K562 (cell line): ENCODE measurements around the gene UBE2H. TPM values are rescaled to one million over a fixed set of nuclear protein-coding genes. Genes with fewer than 3 reads are reported as not detected.

Experiments used
- ATAC-seq: fragments of 200-7000 bp; cut with Tn5 transposase; 3 replicates; pipeline ENCODE4 v1.9.1; 2020; ENCODE audit warnings: moderate library complexity
- BruUV-seq: library from RNA; stranded (reverse); fragments of 400-500 nt; replicated peaks from 2 replicates; lab custom pipeline; 2021; lab: Mats Ljungman, UMichigan
- CTCF ChIA-PET: fragments of 300-600 bp; formaldehyde crosslinking; extraction: SDS; loops from one replicate; lab custom pipeline; 2021; ENCODE audit warnings: low intra/inter-chr PET ratio; lab: Yijun Ruan, JAX
- POLR2A ChIA-PET: fragments of 300-600, 350-650 bp; sonication (Branson Sonifier 250); formaldehyde crosslinking; extraction: SDS; loops from one replicate; lab custom pipeline; 2021; ENCODE audit warnings: antibody characterized with exemption, inconsistent platforms; lab: Yijun Ruan, JAX
- DNase-seq, 4 experiments: peaks; one replicate each; pipeline versions ENCODE4 v3.0.0 to v3.0.0-alpha.2; 2011 to 2018; ENCODE audit warnings: low spot score in 3 of 4, mixed read lengths in 3 of 4; ENCODE audit errors: extremely low read depth in 1 of 4
- FAIRE-seq: peaks from 2 replicates; lab custom pipeline; 2011; peaks lifted over from hg19 to GRCh38; lab: Jason Lieb, UNC
- H2AFZ ChIP-seq: 2 replicates; pipeline ENCODE4 v1.6.0; 2011; ENCODE audit warnings: low read depth, low read length, control low read depth, inconsistent platforms
- H3K27ac ChIP-seq: fragments of 200-600 bp; 3 replicates; pipeline ENCODE4 v1.8.0; 2011; ENCODE audit warnings: low read depth, mild to moderate bottlenecking, control low read depth, inconsistent platforms, low read length, moderate library complexity, mixed read lengths; ENCODE audit errors: extremely low read depth
- H3K27me3 ChIP-seq, 2 experiments: fragments of 300-600 bp in 1 of 2; 2 replicates in 1 of 2; 3 replicates in 1 of 2; pipeline versions ENCODE4 v1.6.0 to v1.8.0; 2011; ENCODE audit warnings: inconsistent platforms in 2 of 2, low read length in 2 of 2, mild to moderate bottlenecking in 1 of 2, mixed read lengths in 1 of 2, moderate library complexity in 1 of 2; ENCODE audit not compliant: control insufficient read depth in 2 of 2, insufficient read depth in 2 of 2
- H3K36me3 ChIP-seq: fragments of 300-600 bp; 3 replicates; pipeline ENCODE4 v1.8.0; 2011; ENCODE audit warnings: mild to moderate bottlenecking, low read length, inconsistent platforms; ENCODE audit not compliant: control insufficient read depth, insufficient read depth
- H3K4me1 ChIP-seq, 2 experiments: fragments of 200-600 bp in 1 of 2; replicated peaks in 1 of 2; 2 replicates in 1 of 2; 3 replicates in 1 of 2; pipeline versions ENCODE4 v1.5.1 to v1.8.0; 2011; ENCODE audit warnings: inconsistent platforms in 2 of 2, low read length in 2 of 2, mild to moderate bottlenecking in 1 of 2, mixed read lengths in 1 of 2, moderate library complexity in 1 of 2; ENCODE audit not compliant: control insufficient read depth in 2 of 2, insufficient read depth in 2 of 2
- H3K4me2 ChIP-seq: 2 replicates; pipeline ENCODE4 v1.6.1; 2011; ENCODE audit warnings: low read length, control low read depth, inconsistent platforms, mixed read lengths; ENCODE audit not compliant: insufficient read depth
- H3K4me3 ChIP-seq: fragments of 200-600 bp; sonication (generic), shearing (Covaris generic); 2 replicates; pipeline ENCODE4 v1.5.1; 2016; ENCODE audit warnings: control low read depth, inconsistent platforms
- H3K79me2 ChIP-seq: fragments of 200-600 bp; 3 replicates; pipeline ENCODE4 v1.8.0; 2011; ENCODE audit warnings: low read length, inconsistent platforms; ENCODE audit not compliant: control insufficient read depth, insufficient read depth
- H3K9ac ChIP-seq, 2 experiments: 2 replicates each; pipeline versions ENCODE4 v1.6.0 to v1.6.1; 2011; ENCODE audit warnings: low read depth in 2 of 2, low read length in 2 of 2, control low read depth in 1 of 2, inconsistent platforms in 1 of 2, mild to moderate bottlenecking in 1 of 2, mixed read lengths in 1 of 2; ENCODE audit not compliant: insufficient read depth in 1 of 2
- H3K9me1 ChIP-seq: one replicate; pipeline ENCODE4 v1.6.0; 2011; ENCODE audit warnings: inconsistent platforms, mild to moderate bottlenecking, low read length, moderate library complexity; ENCODE audit not compliant: control insufficient read depth, insufficient read depth
- H3K9me3 ChIP-seq: replicated peaks from 2 replicates; pipeline ENCODE4 v1.5.1; 2011; ENCODE audit warnings: low read depth, low read length, inconsistent platforms; ENCODE audit not compliant: control insufficient read depth, insufficient read depth
- H4K20me1 ChIP-seq: replicated peaks from 2 replicates; pipeline ENCODE4 v1.6.1; 2011; ENCODE audit warnings: low read length, inconsistent platforms, mixed read lengths; ENCODE audit not compliant: control insufficient read depth, insufficient read depth
- ARID2 ChIP-seq: fragments of 450-650 bp; IDR thresholded peaks from 2 replicates; pipeline ENCODE4 v1.6.1; 2017; ENCODE audit warnings: antibody characterized with exemption, mild to moderate bottlenecking
- HMBOX1 ChIP-seq: sonication (generic); IDR thresholded peaks from 2 replicates; pipeline ENCODE4 v1.6.1; 2016
- KLF6 ChIP-seq: fragments of 250-450 bp; sonication (Bioruptor Pico); IDR thresholded peaks from 2 replicates; pipeline ENCODE4 v1.4.0; 2020; ENCODE audit warnings: mild to moderate bottlenecking, moderate library complexity, borderline replicate concordance
- MAZ ChIP-seq, 2 experiments: fragments of 450-650 bp in 1 of 2; sonication (generic) in 1 of 2; formaldehyde crosslinking; IDR thresholded peaks in 1 of 2; conservative IDR thresholded peaks in 1 of 2; 2 replicates each; pipeline versions ENCODE4 v1.4.0 to v1.5.0; 2020; ENCODE audit warnings: mild to moderate bottlenecking in 1 of 2, missing genetic modification reagents in 1 of 2
- SRSF3 ChIP-seq: fragments of 200-400 bp; formaldehyde crosslinking; IDR thresholded peaks from 2 replicates; pipeline ENCODE4 v1.6.1; 2016; ENCODE audit warnings: mild to moderate bottlenecking, low read length, moderate library complexity; ENCODE audit not compliant: insufficient read depth
- ZBTB5 ChIP-seq: fragments of 450-650 bp; IDR thresholded peaks from 2 replicates; pipeline ENCODE4 v1.6.1; 2017; ENCODE audit warnings: antibody characterized with exemption
- ZNF398 ChIP-seq: fragments of 250-450 bp; sonication (Bioruptor Pico); IDR thresholded peaks from 2 replicates; pipeline ENCODE4 v1.8.0; 2021; ENCODE audit warnings: moderate library complexity, mild to moderate bottlenecking, inconsistent platforms
- WGBS: fragments of 100-300 bp; shearing (Covaris generic); methylation state at CpG from one replicate; pipeline ENCODE4 v1.1.6; 2016; ENCODE audit warnings: low coverage, mixed read lengths; ENCODE audit not compliant: insufficient coverage; ENCODE audit errors: missing lambda C conversion rate; 5-methylcytosine and 5-hydroxymethylcytosine counted together
- in situ Hi-C: fragments of 300-500 bp; cut with MboI; formaldehyde crosslinking; loops from 4 replicates; pipeline ENCODE4 v1.15.0; 2018; ENCODE audit warnings: inconsistent platforms, mixed read lengths
- intact Hi-C: fragments of 100-400 bp; cut with micrococcal nuclease; formaldehyde crosslinking; loops from 2 replicates; pipeline ENCODE4 v1.14.2; 2022
- polyA plus RNA-seq, 8 experiments: library from polyadenylated mRNA; depleted of rRNA in 4 of 8; stranded (reverse) in 5 of 8; unstranded in 3 of 8; fragments of >200 nt; fragmentation: Nextera tagmentation in 2 of 8; fragmentation: Illumina TruSeq in 1 of 8; extraction: Ambion mirVana in 2 of 8; extraction: Trizol in 1 of 8; gene quantifications; 2 replicates each; pipeline versions ENCODE4 v1.2.1 to v1.2.3, GENCODE V29; 2011 to 2014; ENCODE audit warnings: inconsistent platforms in 1 of 8, missing spikeins in 1 of 8
- total RNA-seq, 7 experiments: library from RNA; depleted of rRNA in 6 of 7; stranded (reverse); fragments of >200 nt in 6 of 7; fragmentation: Illumina TruSeq in 2 of 7; extraction: Trizol in 2 of 7; gene quantifications; 2 replicates each; pipeline versions ENCODE4 v1.2.1 to v1.2.3, GENCODE V29; 2011 to 2021; ENCODE audit warnings: low replicate concordance in 1 of 7

Gene UBE2H
- total and polyA plus RNA-seq, 9 of the 15 experiments (the other 6 are each of a cell fraction or from before 2014, with no cell fraction given), result 6.3 to 33.0 (median 13.3) TPM

- TF ChIP-seq ZNF398 (CRISPR knock-in tag), result no peak
- TF ChIP-seq ARID2, result no peak
These were observed 5.1 kb downstream of the UBE2H start (continued) for GRCh38 chr7:129947701-129948100.

- ATAC-seq, result no peak
- intact Hi-C loops (no loop called here), in situ Hi-C loops (no loop called here)
- Histone ChIP-seq H3K36me3 (no peaks in the 10 kb centered on the region), H2AFZ (no peak overlapping the region), H3K4me2 (no peak overlapping the region), H3K4me3 (no peak overlapping the region), H3K9ac (no peak overlapping the region), H4K20me1 (peaks cover 4% of the 10 kb centered on the region; the same call in 1 of the 2 replicates), H3K9me1 (no peaks in the 10 kb centered on the region), H3K79me2 (peaks cover 17% of the 10 kb centered on the region), H3K27me3 (no peaks in the 10 kb centered on the region), H3K9me3 (no peaks in the 10 kb centered on the region), H3K4me1 (peaks cover 26 to 38% of the 10 kb centered on the region in 2 experiments), H3K27ac (no peak overlapping the region)
- no TSS peak for BruUV-seq
- CTCF ChIA-PET, result no interaction called here
- 69% methylated on average over 3 of the region's 3 CpGs for WGBS
- no peak for FAIRE-seq
- DNase-seq, result no peak
- POLR2A ChIA-PET, result interaction anchor here (0.6 kb wide), 1 partner anchor 70 kb away, joined by 3 read pairs; no protein-coding TSS in a partner anchor
- TF ChIP-seq SRSF3, result no peak
- TF ChIP-seq HMBOX1, result peak; percentile 73
- TF ChIP-seq ZBTB5, result no peak
- TF ChIP-seq KLF6 (CRISPR knock-in tag), result no peak
- TF ChIP-seq MAZ (CRISPR knock-in tag; conservative IDR thresholded peaks at IDR 0.05 in 1 of 2, IDR thresholded peaks at IDR 0.05 in 1 of 2), result no peak
These were observed 5.7 kb downstream of the UBE2H start for GRCh38 chr7:129947049-129947448.
